HG02884 (cell line): ENCODE results near the gene ARIH1.
"Not testable (repeated sequence)": the region's sequence is repeated elsewhere in the genome, so short reads cannot be mapped to it uniquely, and the experiment has no call there.

Experiments used
- ATAC-seq: cut with Tn5 transposase; IDR thresholded peaks from one replicate; pipeline ENCODE4 v1.9.1; 2021; ENCODE audit warnings: mild to moderate bottlenecking, moderate library complexity; ENCODE audit not compliant: unreplicated experiment

ARIH1 gene

DNA sequence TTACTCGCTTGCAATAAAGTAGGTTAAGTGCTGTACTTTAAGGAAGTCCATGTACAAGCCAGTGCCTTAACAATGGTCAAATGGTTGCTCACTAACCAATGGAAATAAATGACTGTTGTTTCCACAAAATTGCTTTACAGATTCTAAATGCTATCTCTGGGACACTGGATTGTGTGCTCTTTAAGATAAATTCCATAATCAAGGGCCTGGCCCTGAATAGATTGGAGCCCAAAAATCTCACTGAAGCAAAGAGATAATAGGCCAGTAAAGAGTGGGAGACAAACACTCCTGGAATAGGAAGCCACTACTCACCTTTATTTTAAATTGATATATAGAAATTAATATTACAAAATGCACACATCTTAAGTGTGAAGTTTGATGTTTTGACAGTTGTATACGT is 118.0 kb downstream of the ARIH1 start:
- no peak for ATAC-seq

DNA sequence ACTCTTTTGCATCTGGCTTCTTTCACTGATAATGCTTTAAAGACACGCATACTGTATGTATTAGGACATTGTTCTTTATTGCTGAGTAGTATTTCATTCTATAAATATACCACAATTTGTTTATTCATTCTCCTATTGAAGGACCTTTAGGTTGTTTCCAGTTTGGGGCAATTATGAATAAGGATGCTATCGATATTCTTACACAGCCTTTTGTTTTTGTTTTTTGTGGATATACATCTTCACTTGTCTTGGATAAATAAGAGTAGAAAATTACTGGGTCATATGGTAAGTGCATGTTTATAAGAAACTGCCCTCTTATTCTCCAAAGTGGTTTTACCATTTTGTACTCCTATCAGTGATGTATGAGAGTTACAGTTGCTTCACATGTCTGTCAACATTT is 118.5 kb downstream of the ARIH1 start:
- no peak for ATAC-seq

DNA sequence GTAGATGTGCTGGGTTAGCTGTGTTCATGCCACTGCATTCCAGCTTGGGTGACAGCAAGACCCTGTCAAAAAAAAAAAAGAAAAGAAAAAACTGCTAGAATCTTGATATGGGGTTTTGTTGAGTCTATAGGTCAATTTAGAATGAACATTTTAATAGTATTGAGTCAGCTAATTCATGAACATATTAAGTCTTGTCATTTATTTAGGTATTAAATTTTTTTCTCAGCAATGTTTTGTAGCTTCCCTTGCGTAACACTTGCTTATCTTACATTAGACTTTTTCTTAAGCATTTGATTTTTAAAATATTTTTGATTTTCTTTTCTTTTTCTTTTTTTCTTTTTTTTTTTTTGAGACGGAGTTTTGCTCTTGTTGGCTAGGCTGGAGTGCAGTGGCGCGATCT is 119.7 kb downstream of the ARIH1 start:
- ATAC-seq, result no peak

- no peak for ATAC-seq
Observed at GRCh38 chr15:72599855-72600464, 125.8 kb downstream of the ARIH1 start.

GRCh38 chr15:72604794-72605193 is 130.7 kb downstream of the ARIH1 start:
- no peak for ATAC-seq

GRCh38 chr15:72608084-72608483 is 134.0 kb downstream of the ARIH1 start:
- ATAC-seq, result not testable (repeated sequence)

DNA sequence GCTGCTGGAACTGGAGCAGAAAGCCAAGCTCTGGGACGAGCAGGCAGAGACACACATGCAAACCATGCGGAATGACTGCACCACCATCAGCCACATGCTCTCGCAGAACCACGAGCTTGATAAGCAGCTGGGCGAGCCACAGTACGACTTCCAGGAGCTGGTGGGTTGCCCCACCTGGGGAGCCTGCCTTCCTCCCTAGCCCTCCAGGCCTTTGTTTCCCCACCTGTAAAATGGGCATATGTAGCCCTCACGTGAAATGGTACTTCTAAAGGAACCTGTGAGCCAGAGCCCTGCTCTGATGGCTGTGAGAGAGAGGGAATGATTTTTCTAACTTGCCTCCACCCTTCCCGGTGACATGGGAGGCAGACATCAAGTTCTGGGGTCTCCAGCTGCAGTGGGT is 135.7 kb downstream of the ARIH1 start:
- no peak for ATAC-seq

GRCh38 chr15:72612324-72612723 is 138.2 kb downstream of the ARIH1 start:
- not testable (repeated sequence) for ATAC-seq

DNA sequence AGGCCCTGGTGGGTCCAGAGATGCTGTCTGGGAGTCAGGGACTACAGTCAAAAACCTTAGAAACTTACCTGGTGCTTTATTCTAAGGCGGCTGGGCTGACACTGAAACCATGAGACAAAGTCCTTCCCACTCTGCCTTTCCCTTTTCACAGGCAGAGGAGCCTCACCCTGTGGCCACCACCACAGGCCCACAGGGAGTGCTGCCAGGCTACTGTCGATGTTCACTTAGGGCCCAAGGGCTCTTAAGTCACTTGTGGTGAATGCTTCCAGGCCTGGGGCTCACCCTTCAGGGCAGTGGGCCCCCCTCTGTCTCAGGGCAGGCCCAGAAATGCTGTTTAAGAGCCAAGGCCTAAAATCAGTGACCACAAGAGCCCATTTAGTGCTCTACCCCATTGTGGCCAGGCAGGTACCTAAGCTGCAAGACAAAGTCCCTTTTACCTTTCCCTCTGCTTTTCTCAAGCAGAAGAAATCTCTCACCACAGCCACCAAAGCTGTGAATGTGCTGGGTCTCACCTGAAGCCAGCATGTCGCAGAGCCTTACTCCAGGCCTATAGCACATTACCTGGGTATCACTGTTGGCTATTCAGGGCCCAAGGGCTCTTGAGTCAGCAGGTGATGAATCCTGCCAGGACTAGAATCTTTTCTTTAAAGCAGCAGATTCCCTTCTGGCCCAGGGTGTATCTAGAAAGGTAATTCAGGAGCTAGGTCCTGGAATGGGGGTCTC is 140.8 kb downstream of the ARIH1 start:
- ATAC-seq, result no peak

DNA sequence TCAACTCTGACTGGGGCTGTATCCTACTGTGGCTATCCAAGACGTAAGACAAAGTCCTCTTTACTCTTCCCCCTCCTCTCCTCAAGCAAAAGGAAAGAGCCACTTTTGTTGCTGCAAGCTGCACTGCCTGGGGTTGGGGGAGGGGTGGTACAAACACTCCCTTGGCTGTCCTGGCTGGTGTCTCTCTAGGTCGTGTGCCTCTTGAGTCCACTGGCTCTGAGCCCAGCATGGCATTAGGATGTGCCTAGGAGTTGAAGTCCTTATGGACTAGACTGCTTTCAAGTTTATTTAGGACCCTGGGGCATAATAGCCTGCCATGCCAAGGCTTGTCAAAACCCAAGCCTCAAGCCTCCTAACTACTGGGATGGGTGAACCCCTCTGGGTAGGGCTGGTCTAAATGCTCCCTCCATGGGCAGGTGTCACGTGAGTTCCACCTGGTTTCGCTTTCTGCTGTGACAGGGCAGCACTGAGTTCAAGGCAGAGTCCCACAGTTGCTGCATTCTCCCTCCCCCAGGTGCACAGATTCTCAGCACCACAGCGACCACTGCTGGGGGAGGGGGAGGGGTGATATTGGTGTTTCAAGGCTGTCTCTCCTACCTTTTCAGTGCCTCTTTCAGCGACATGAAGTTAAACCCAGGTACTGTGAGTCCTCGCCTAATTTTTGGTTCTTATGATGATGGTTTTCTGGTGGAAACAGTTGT is 141.6 kb downstream of the ARIH1 start:
- ATAC-seq, result not testable (repeated sequence)

DNA sequence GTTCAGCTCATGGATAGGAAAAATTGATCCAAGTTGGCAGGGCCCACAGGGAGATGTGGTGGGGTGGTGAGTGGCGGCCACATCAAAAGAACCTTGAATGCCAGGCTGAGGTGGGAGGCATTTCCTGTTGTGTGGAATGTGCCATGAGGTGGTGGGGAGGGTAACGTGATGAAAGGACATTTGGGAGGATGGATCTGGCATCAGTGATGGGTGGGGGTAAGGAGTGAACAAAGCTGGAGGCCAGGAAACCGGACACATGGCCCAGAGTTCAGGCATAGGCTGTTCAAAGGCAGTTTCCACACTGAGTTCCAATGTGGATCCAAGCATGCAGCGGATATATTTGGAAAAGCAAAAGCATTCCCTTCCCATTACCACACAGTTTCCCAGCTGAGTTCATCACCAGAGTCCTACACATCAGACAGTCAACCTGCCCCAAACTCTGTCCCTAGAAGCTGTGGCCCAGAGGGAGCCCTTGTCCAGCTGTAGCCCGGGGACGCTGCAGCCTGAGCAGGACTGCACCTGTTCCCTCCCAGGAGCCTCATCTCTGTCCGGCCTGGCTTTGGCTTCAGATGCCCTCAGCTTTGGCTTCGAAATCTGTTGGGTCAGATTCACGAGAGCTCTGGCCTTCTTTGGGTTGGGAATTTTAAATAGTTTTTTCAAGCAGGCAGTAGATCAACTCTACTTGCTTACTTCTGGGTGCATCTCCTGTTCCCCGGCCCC is 142.5 kb downstream of the ARIH1 start:
- no peak for ATAC-seq

DNA sequence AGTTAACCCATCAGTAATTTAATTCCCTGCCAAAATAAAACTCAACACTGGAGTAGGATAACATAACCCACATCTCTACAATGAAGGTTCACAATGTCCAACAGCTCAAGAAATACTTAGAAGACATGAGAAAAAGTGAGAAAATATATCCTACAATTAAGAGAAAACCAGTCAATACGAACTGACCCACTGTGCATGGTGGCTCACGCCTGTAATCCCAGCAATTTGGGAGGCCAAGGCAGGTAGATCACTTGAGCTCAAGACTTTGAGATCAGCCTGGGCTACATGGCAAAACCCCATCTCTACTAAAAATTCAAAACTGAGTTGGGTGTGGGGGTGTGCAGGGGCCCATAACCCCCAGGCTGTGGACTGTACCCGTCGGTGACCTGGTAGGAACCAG is 149.7 kb downstream of the ARIH1 start:
- ATAC-seq, result not testable (repeated sequence)

GRCh38 chr15:72626153-72626552 is 152.0 kb downstream of the ARIH1 start:
- not testable (repeated sequence) for ATAC-seq

DNA sequence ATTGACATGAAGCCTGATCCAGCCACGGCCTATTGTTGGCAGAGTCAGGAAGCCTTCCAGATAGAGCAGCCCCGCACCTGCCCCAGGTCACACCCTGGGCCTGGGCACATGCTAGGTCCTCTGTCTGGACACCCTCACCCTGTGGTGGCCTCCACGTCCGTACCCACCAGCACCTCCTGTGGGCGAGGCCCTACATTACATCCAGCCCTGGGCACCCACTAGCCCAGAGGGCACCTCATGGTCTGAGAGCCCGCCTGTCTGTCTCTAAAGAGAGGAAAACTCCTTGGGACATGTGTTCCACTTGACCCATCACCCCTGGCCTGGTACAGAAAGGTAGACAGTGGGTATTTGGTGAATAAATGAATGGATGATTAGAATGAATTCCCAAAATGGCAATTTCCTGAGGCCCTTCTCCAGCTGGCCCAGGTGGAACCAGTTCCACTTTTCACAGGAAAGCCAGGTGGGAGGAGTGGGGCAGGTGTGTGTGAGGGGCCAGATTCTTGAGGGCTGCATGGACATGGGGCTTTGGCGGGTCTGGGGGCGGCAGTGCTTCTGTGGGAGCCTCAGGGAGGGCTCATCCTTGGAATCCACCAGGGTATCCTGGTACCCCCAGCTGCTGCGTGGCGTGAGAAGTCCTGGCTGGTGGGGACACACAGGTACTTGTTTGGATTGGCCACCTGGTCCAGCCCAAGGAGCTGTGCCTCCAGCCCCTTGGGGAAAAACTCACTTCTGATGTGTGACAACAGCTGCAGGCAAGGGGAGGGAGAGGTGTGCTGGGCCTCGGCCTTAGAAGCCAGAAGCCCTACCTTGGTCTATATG is 154.3 kb downstream of the ARIH1 start:
- ATAC-seq, result not testable (repeated sequence)

GRCh38 chr15:72629068-72629570 is 155.0 kb downstream of the ARIH1 start:
- ATAC-seq, result not testable (repeated sequence)

DNA sequence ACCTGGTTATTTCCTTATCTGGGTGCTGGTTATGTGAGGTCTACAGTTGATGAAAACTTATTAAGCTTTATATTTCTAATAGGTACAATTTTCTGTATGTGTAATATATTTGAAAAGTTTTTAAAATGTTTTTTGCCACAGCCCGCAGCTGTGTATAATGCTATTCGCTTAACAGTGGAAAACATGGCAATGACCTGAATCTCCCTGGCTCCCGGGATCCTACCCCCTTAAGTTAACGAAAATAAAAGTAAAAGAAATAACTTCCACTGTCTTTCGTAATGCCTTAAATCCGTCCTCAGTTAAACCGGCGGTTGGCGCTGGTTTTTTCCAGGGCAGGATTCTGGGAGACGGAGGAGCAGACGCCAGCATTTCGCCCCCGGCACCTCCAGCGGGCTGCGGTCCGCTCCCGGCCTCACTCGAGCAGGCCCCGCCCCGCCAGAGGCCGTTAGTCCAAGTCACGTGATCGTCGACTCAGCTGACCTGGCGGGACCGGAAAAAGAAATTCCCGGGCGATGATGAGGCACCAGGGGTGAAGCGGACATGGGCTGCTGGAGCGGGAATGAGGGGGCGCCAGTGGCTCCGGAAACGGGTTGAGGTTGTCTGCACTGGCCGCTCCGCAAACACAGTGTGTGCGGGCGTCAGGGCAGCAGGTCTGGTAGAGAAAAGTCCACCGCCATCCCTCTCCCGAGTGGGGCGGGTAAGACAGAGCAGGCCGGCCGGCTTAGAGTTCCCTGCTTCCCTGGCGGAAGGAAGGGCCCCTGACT is 162.6 kb downstream of the ARIH1 start:
- ATAC-seq, result not testable (repeated sequence)

DNA sequence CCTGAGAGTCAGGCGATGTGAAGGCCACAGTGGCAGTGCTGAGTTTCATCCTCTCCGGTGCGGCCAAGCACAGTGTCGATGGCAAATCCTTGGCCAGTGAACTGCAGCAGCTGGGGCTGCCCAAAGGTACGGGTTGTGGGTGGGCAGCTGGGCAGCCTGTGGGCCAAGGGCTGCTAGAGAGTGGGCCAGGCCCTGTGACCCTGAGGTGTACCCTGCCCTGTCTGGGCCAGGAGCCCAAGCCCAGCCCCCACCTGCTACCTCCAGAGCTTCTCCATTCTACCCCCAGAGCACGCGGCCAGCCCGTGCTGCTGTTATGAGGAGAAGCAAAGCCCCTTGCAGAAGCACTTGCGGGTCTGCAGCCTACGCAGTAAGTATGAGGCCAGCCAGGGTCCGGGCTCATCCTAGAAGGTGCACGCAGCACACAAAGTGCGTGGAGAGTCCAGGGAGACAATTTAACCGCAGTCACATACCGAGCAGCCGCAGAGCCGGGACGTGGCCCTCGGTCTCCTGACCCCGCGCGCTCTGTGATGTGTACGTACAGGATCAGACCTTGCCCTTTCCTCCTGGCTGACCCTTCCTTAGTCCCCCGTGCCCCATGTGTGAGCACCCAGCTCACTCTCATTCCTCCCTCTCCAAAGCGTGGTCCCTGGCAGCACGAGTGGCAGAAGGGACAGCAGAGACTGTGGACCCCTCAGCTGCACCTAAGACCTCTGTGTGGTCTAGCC is 165.8 kb downstream of the ARIH1 start:
- not testable (repeated sequence) for ATAC-seq

DNA sequence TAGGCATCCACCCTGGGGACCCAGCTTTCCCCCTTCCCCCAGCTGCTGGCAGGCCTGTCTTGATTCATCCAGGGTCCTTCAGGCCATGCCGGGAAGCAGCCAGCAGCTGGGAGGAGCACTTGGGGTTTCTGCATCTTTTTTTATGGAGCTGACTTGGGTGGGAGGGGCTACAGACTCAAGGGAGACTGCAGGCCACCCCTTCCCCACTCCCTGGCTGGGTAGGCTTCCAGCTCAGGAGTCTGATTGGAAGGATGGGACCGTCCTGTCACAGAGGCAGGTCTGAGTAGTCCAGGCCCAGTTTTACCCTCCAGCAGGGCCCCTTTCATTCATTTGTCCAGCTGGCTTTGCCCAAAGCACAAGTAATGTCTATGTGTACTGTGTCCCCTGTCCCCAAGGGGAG is 168.1 kb downstream of the ARIH1 start:
- ATAC-seq, result not testable (repeated sequence)
